A673 (cell line): ENCODE measurements around the gene KCNE4.

Source experiments
- EZH2 ChIP-seq: fragments of 200-600 bp; sonication (generic); IDR thresholded peaks from 2 replicates; pipeline ENCODE4 v1.6.1; 2017; ENCODE audit warnings: borderline replicate concordance, low read depth, mild to moderate bottlenecking, mixed read lengths, antibody characterized with exemption, low read length; ENCODE audit not compliant: poor library complexity, severe bottlenecking
- TF ChIP-seq, protein P1 (sequence below): fragments of 300-800, 200-600 bp; sonication (generic); conservative IDR thresholded peaks from 2 replicates; pipeline ENCODE4 v1.5.1; 2017; ENCODE audit warnings: low read depth, mild to moderate bottlenecking, antibody characterized with exemption, low read length, moderate library complexity, mixed read lengths

DNA sequence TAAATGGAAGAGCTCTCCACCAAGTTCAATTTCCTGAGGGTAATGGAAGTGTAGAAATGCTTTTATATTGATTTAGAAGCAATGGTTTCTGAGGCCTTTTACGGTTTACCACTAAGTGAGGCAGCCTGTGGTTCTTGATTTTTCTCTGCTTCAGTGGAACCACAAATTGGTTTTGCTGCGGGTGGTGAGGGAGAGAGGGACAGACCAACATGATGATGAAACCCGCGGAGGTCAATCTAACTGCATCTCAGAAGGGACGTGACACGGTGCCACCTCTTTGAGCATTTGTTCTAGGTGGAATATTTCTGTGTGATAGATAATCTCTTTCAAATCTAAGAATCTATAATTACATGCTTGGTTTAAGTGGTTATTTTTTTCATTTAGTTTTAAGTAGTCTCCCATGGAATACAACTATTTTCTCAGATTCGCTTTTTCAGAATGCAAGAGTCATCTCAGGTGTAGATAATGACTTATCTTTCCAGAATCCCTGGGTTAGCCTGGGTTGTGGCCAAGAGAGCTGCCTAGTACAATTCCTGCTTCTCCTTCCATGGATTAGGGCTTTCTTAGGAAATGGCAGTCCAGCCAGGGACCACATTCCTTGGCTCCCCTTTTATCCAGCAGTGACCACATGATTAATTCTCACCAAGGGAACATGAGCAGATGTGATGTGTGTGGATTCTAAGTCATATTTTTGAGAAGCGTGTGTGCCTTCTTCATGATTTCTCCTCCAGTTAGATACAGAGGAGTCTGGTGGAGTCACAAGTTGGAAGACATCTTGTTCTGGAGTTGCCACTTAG lies 52.5 kb downstream of the KCNE4 start:
- TF ChIP-seq, protein P1, sequence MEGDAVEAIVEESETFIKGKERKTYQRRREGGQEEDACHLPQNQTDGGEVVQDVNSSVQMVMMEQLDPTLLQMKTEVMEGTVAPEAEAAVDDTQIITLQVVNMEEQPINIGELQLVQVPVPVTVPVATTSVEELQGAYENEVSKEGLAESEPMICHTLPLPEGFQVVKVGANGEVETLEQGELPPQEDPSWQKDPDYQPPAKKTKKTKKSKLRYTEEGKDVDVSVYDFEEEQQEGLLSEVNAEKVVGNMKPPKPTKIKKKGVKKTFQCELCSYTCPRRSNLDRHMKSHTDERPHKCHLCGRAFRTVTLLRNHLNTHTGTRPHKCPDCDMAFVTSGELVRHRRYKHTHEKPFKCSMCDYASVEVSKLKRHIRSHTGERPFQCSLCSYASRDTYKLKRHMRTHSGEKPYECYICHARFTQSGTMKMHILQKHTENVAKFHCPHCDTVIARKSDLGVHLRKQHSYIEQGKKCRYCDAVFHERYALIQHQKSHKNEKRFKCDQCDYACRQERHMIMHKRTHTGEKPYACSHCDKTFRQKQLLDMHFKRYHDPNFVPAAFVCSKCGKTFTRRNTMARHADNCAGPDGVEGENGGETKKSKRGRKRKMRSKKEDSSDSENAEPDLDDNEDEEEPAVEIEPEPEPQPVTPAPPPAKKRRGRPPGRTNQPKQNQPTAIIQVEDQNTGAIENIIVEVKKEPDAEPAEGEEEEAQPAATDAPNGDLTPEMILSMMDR, result no peak
- no peak for TF ChIP-seq EZH2
